Thoracic aorta endothelial cell (primary cell): ENCODE measurements around the gene SLC22A4. TPM values are rescaled to one million over a fixed set of nuclear protein-coding genes. Genes with fewer than 3 reads are reported as not detected.

Experiments
- small RNA-seq: library from RNA; depleted of rRNA; stranded (forward); fragments of <200 nt; gene quantifications from one replicate; pipeline ENCODE3, GENCODE V24; 2012
- total RNA-seq: library from RNA; depleted of rRNA; stranded (reverse); fragments of >200 nt; gene quantifications from 2 replicates; pipeline ENCODE4 v1.2.3, GENCODE V29; 2012

SLC22A4 gene
- total RNA-seq, result 3.9 and 6.0 TPM in 2 replicates

GRCh38 chr5:132293992-132294727 lies at the start of gene SLC22A4:
Gene SLC22A4 (plus strand): TSS chr5:132294394. CDS start chr5:132294617, 223 bp downstream.

GRCh38 chr5:132257131-132258101 lies 36.8 kb upstream of the SLC22A4 start, which contains the start of gene PDLIM4:
Gene PDLIM4 (plus strand): TSS chr5:132257696. CDS start chr5:132257735, 39 bp downstream.

GRCh38 chr5:132369474-132370180 lies 75.4 kb downstream of the SLC22A4 start, which contains the start of gene SLC22A5:
Gene SLC22A5 (plus strand): TSS chr5:132369710. CDS start chr5:132369973, 263 bp downstream.

Small RNAs within 50 kb of the gene (small RNA-seq; reads per million reads assigned to genes)
- gene MIR3936, result not detected

Other genes with a start within 250 kb of the SLC22A4 start
- not detected in 2 replicates for gene IL3, start 233.7 kb upstream of the SLC22A4 start, total RNA-seq
- not detected in 2 replicates for gene CSF2, start 220.6 kb upstream of the SLC22A4 start, total RNA-seq
- 39.1 and 53.2 TPM in 2 replicates for gene P4HA2, start 66.5 kb upstream of the SLC22A4 start, total RNA-seq
- 33.4 and 87.9 TPM in 2 replicates for gene PDLIM4, start 36.7 kb upstream of the SLC22A4 start, total RNA-seq
- gene SLC22A5, start 75.3 kb downstream of the SLC22A4 start, total RNA-seq, result 3.6 and 6.5 TPM in 2 replicates
- 9.7 and 14.5 TPM in 2 replicates for gene IRF1, start 196.4 kb downstream of the SLC22A4 start, total RNA-seq
- not detected in 2 replicates for gene IL5, start 249.1 kb downstream of the SLC22A4 start, total RNA-seq